ENCODE data around the gene AIPL1.
"Not testable (repeated sequence)": the region's sequence is repeated elsewhere in the genome, so short reads cannot be mapped to it uniquely, and the experiment has no call there.

AIPL1 gene

GRCh38 chr17:6435051-6435450 is at the start of gene AIPL1:
Gene AIPL1 (minus strand): TSS chr17:6435121. CDS start chr17:6435104, 17 bp downstream.
- no peak for DNase-seq (ENCODE audit: low read depth)

GRCh38 chr17:6483507-6483906 is 48.6 kb upstream of the AIPL1 start:
- DNase-seq (ENCODE audit: low read depth): no peak

- not testable (repeated sequence) for DNase-seq (ENCODE audit: low read depth)
These were observed 47.9 kb upstream of the AIPL1 start for GRCh38 chr17:6482796-6483195.

GRCh38 chr17:6482105-6482455 is 47.2 kb upstream of the AIPL1 start:
- no peak for DNase-seq (ENCODE audit: low read depth)

- no peak for DNase-seq (ENCODE audit: low read depth)
These were observed 45.4 kb upstream of the AIPL1 start for GRCh38 chr17:6480303-6480675.

- DNase-seq (ENCODE audit: low read depth): no peak
These were observed 44.8 kb upstream of the AIPL1 start for GRCh38 chr17:6479622-6480302.

- no peak for DNase-seq (ENCODE audit: low read depth)
These were observed 43.6 kb upstream of the AIPL1 start for GRCh38 chr17:6478486-6478885.

GRCh38 chr17:6477831-6478383 is 43.0 kb upstream of the AIPL1 start:
- no peak for DNase-seq (ENCODE audit: low read depth)

GRCh38 chr17:6476810-6477179 is 41.9 kb upstream of the AIPL1 start:
- no peak for DNase-seq (ENCODE audit: low read depth)

- no peak for DNase-seq (ENCODE audit: low read depth)
These were observed 41.3 kb upstream of the AIPL1 start for GRCh38 chr17:6476076-6476809.

GRCh38 chr17:6475411-6475810 is 40.5 kb upstream of the AIPL1 start:
- DNase-seq (ENCODE audit: low read depth): no peak

- no peak for DNase-seq (ENCODE audit: low read depth)
These were observed 40.0 kb upstream of the AIPL1 start for GRCh38 chr17:6474906-6475305.

GRCh38 chr17:6474376-6474775 is 39.5 kb upstream of the AIPL1 start:
- no peak for DNase-seq (ENCODE audit: low read depth)

- DNase-seq (ENCODE audit: low read depth): peak; percentile 28
These were observed 38.3 kb upstream of the AIPL1 start for GRCh38 chr17:6473128-6473767.

- DNase-seq (ENCODE audit: low read depth): no peak
These were observed 37.6 kb upstream of the AIPL1 start for GRCh38 chr17:6472517-6472916.

- DNase-seq (ENCODE audit: low read depth): peak; percentile 29
These were observed 36.9 kb upstream of the AIPL1 start for GRCh38 chr17:6471531-6472465.

- no peak for DNase-seq (ENCODE audit: low read depth)
These were observed 36.0 kb upstream of the AIPL1 start for GRCh38 chr17:6470751-6471521.

GRCh38 chr17:6470146-6470718 is 35.3 kb upstream of the AIPL1 start:
- DNase-seq (ENCODE audit: low read depth): no peak

- no peak for DNase-seq (ENCODE audit: low read depth)
These were observed 33.3 kb upstream of the AIPL1 start for GRCh38 chr17:6468051-6468790.

- no peak for DNase-seq (ENCODE audit: low read depth)
These were observed 32.6 kb upstream of the AIPL1 start for GRCh38 chr17:6467567-6467966.
